GM12875 (cell line): ENCODE data around the gene LRRTM4.

Source experiments
- H3K4me3 ChIP-seq: one replicate; pipeline ENCODE4 v1.5.1; 2011; ENCODE audit warnings: low read depth, low read length, control low read depth
- CTCF ChIP-seq: IDR thresholded peaks from 2 replicates; pipeline ENCODE4 v1.5.1; 2011; ENCODE audit warnings: low read depth, mild to moderate bottlenecking, control low read depth, inconsistent platforms, low read length, moderate library complexity, borderline replicate concordance; ENCODE audit not compliant: insufficient read depth

The LRRTM4 gene

GRCh38 chr2:77348821-77349220, 173.4 kb downstream of the LRRTM4 start:
- H3K4me3 ChIP-seq, result no peak overlapping the region
- TF ChIP-seq CTCF, result no peak

- TF ChIP-seq CTCF, result no peak
- H3K4me3 ChIP-seq, result no peak overlapping the region
These were observed 186.2 kb downstream of the LRRTM4 start for GRCh38 chr2:77336013-77336412.

- no peak for TF ChIP-seq CTCF
- H3K4me3 ChIP-seq, result no peak overlapping the region
These were observed 193.8 kb downstream of the LRRTM4 start for GRCh38 chr2:77328134-77328931.

GRCh38 chr2:77325395-77325794, 196.8 kb downstream of the LRRTM4 start:
- H3K4me3 ChIP-seq, result no peak overlapping the region
- no peak for TF ChIP-seq CTCF

- no peak overlapping the region for H3K4me3 ChIP-seq
- TF ChIP-seq CTCF, result no peak
These were observed 199.7 kb downstream of the LRRTM4 start for GRCh38 chr2:77322431-77322830.

- no peak for TF ChIP-seq CTCF
- H3K4me3 ChIP-seq, result no peak overlapping the region
These were observed 207.5 kb downstream of the LRRTM4 start for GRCh38 chr2:77314721-77315120.

GRCh38 chr2:77310416-77310815, 211.8 kb downstream of the LRRTM4 start:
- no peak for TF ChIP-seq CTCF
- H3K4me3 ChIP-seq, result no peak overlapping the region
